DOHH2 (cell line): ENCODE measurements around the gene STARD13.

Experiments used
- CTCF ChIP-seq: fragments of 200-600 bp; sonication (generic); IDR thresholded peaks from one replicate; pipeline ENCODE4 v1.5.1; 2014; ENCODE audit warnings: antibody characterized with exemption, mild to moderate bottlenecking, low read depth, low read length; ENCODE audit not compliant: poor library complexity, severe bottlenecking
- EZH2phosphoT487 ChIP-seq: fragments of 200-600 bp; sonication (generic); IDR thresholded peaks from 2 replicates; pipeline ENCODE4 v1.6.1; 2017; ENCODE audit warnings: borderline replicate concordance, mild to moderate bottlenecking, antibody characterized with exemption, low read length, moderate library complexity, mixed read lengths

GRCh38 chr13:33195693-33196464 is 89.7 kb downstream of the STARD13 start:
- no peak for TF ChIP-seq CTCF
- TF ChIP-seq EZH2phosphoT487: no peak
